Vagina (tissue), 2 donors: ENCODE results near the gene CISH. TPM values are rescaled to one million over a fixed set of nuclear protein-coding genes. Genes with fewer than 3 reads are reported as not detected.

ENCODE experiments used
- DNase-seq, 2 donors: peaks; one replicate each; pipeline ENCODE4 v3.0.0-alpha.2; 2017; ENCODE audit errors: extremely low spot score in 2 of 2
- H3K27ac ChIP-seq: fragments of 200-600 bp; sonication (generic); one replicate; pipeline ENCODE4 v1.5.1; 2019
- H3K27me3 ChIP-seq: fragments of 200-600 bp; sonication (generic); one replicate; pipeline ENCODE4 v1.5.1; 2019
- H3K36me3 ChIP-seq, 2 donors: fragments of 200-600 bp; sonication (generic); one replicate each; pipeline ENCODE4 v1.5.1; 2017 to 2019
- H3K4me1 ChIP-seq: fragments of 200-600 bp; sonication (generic); one replicate; pipeline ENCODE4 v1.5.1; 2019
- H3K4me3 ChIP-seq, 2 donors: fragments of 200-600 bp; sonication (generic); 1 replicate in 1 of 2; 2 replicates in 1 of 2; pipeline ENCODE4 v1.5.1; 2016 to 2019
- H3K9me3 ChIP-seq: fragments of 200-600 bp; sonication (generic); one replicate; pipeline ENCODE4 v1.5.1; 2019
- POLR2A ChIP-seq, 2 donors: fragments of 450-650 bp; IDR thresholded peaks; one replicate each; pipeline ENCODE4 v1.6.1; 2017; ENCODE audit warnings: antibody characterized with exemption in 2 of 2, mild to moderate bottlenecking in 2 of 2, moderate library complexity in 2 of 2
- POLR2AphosphoS5 ChIP-seq, 2 donors: sonication (generic); formaldehyde crosslinking; IDR thresholded peaks; one replicate each; pipeline ENCODE4 v1.9.0; 2017; ENCODE audit warnings: antibody characterized with exemption in 2 of 2, mild to moderate bottlenecking in 2 of 2, low read depth in 1 of 2; ENCODE audit not compliant: insufficient read depth in 1 of 2
- intact Hi-C: fragments of 100-400 bp; cut with DNase I; formaldehyde crosslinking; loops from one replicate; pipeline ENCODE4 v1.15.1; 2023
- total RNA-seq: library from RNA; depleted of rRNA; stranded (reverse); fragments of >200 nt; gene quantifications from one replicate; pipeline ENCODE4 v1.2.3, GENCODE V29; 2016
- TF ChIP-seq, protein P1 (sequence below), 3 experiments: fragments of 450-650 bp in 2 of 3; fragments of 200-600 bp in 1 of 3; sonication (generic) in 1 of 3; IDR thresholded peaks; one replicate each; pipeline ENCODE4 v1.5.1; 2017 to 2019; ENCODE audit warnings: antibody characterized with exemption in 3 of 3, mild to moderate bottlenecking in 2 of 3, moderate library complexity in 2 of 3

Gene CISH
- total RNA-seq, 1 donor from 2014 or later: 21.9 TPM

GRCh38 chr3:50648944-50649343 lies 37.4 kb upstream of the CISH start:
- H3K4me3 ChIP-seq: no peak overlapping the region
- TF ChIP-seq POLR2A (IDR thresholded peaks at IDR 0.05) (no peak), POLR2AphosphoS5 (IDR thresholded peaks at IDR 0.05; ENCODE audit: insufficient read depth in 1 of 2, low read depth in 1 of 2) (no peak)
- TF ChIP-seq, protein P1, sequence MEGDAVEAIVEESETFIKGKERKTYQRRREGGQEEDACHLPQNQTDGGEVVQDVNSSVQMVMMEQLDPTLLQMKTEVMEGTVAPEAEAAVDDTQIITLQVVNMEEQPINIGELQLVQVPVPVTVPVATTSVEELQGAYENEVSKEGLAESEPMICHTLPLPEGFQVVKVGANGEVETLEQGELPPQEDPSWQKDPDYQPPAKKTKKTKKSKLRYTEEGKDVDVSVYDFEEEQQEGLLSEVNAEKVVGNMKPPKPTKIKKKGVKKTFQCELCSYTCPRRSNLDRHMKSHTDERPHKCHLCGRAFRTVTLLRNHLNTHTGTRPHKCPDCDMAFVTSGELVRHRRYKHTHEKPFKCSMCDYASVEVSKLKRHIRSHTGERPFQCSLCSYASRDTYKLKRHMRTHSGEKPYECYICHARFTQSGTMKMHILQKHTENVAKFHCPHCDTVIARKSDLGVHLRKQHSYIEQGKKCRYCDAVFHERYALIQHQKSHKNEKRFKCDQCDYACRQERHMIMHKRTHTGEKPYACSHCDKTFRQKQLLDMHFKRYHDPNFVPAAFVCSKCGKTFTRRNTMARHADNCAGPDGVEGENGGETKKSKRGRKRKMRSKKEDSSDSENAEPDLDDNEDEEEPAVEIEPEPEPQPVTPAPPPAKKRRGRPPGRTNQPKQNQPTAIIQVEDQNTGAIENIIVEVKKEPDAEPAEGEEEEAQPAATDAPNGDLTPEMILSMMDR (IDR thresholded peaks at IDR 0.05): no peak
- H3K27me3 ChIP-seq: no peaks in the 10 kb centered on the region
- intact Hi-C loops: no loop called here
- H3K4me1 ChIP-seq: no peaks in the 10 kb centered on the region
- H3K36me3 ChIP-seq: peaks cover 0 to 35% of the 10 kb centered on the region in 2 donors
- no peaks in the 10 kb centered on the region for H3K9me3 ChIP-seq
- no peak overlapping the region for H3K27ac ChIP-seq
- no peak for DNase-seq

GRCh38 chr3:50648313-50648712 lies 36.7 kb upstream of the CISH start:
- no peak for TF ChIP-seq POLR2A (IDR thresholded peaks at IDR 0.05)
- TF ChIP-seq, protein P1 (IDR thresholded peaks at IDR 0.05): no peak
- no peak for TF ChIP-seq POLR2AphosphoS5 (IDR thresholded peaks at IDR 0.05; ENCODE audit: insufficient read depth in 1 of 2, low read depth in 1 of 2)
- Histone ChIP-seq H3K36me3 (peaks cover 0 to 36% of the 10 kb centered on the region in 2 donors), H3K27me3 (no peaks in the 10 kb centered on the region), H3K9me3 (no peaks in the 10 kb centered on the region), H3K27ac (no peak overlapping the region), H3K4me3 (no peak overlapping the region), H3K4me1 (no peaks in the 10 kb centered on the region)
- no peak for DNase-seq
- intact Hi-C loops: no loop called here

DNA sequence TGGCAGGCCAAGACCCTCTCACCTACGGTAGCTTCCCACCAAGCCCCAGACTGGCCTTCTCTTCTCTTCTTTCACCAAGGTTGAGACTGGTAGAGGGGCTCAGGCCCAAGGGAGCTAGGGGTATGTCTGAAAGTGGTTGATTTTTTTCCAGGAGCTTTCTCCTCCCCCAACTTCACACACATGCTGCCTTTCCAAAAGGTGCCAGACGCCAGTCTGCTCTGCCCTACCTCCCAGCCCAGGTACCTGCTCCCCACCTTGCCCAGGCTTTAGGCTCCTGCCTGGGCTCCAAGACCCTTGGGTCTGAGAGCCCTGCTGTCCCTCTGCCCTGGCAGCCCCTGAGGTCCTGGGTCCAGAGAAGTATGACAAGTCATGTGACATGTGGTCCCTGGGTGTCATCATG lies 33.8 kb upstream of the CISH start:
- DNase-seq: no peak
- Histone ChIP-seq H3K36me3 (peaks cover 0 to 44% of the 10 kb centered on the region in 2 donors), H3K4me1 (no peaks in the 10 kb centered on the region), H3K4me3 (no peak overlapping the region), H3K9me3 (no peaks in the 10 kb centered on the region), H3K27ac (no peak overlapping the region), H3K27me3 (no peaks in the 10 kb centered on the region)
- intact Hi-C loops: no loop called here
- TF ChIP-seq POLR2A (IDR thresholded peaks at IDR 0.05): no peak
- TF ChIP-seq POLR2AphosphoS5 (IDR thresholded peaks at IDR 0.05; ENCODE audit: insufficient read depth in 1 of 2, low read depth in 1 of 2): no peak
- TF ChIP-seq, protein P1 (IDR thresholded peaks at IDR 0.05): no peak

DNA sequence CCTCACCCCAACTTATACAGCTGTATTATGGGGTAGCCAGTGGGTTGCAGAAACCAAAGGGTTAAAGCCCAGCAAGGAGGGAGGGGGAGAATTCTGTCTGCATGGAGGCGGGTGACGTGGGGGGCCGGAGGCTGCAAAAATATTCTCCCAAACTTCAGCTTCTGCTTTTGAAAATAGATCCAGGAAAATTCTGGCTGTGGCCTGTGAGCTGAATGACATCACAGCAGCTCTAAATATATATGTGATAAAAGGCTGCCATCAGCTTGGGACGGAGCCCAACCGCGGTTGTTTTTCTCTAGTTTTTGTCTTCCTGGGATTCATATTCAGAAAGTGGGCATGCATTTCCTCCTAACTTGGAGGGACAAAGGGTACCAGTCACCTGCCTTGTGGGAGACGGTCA lies 33.0 kb upstream of the CISH start:
- Histone ChIP-seq H3K9me3 (no peaks in the 10 kb centered on the region), H3K27ac (no peak overlapping the region), H3K36me3 (peaks cover 0 to 44% of the 10 kb centered on the region in 2 donors), H3K27me3 (no peaks in the 10 kb centered on the region), H3K4me3 (no peak overlapping the region), H3K4me1 (no peaks in the 10 kb centered on the region)
- intact Hi-C loops: no loop called here
- TF ChIP-seq, protein P1 (IDR thresholded peaks at IDR 0.05): no peak
- TF ChIP-seq POLR2A (IDR thresholded peaks at IDR 0.05) (no peak), POLR2AphosphoS5 (IDR thresholded peaks at IDR 0.05; ENCODE audit: insufficient read depth in 1 of 2, low read depth in 1 of 2) (no peak)
- DNase-seq: no peak

DNA sequence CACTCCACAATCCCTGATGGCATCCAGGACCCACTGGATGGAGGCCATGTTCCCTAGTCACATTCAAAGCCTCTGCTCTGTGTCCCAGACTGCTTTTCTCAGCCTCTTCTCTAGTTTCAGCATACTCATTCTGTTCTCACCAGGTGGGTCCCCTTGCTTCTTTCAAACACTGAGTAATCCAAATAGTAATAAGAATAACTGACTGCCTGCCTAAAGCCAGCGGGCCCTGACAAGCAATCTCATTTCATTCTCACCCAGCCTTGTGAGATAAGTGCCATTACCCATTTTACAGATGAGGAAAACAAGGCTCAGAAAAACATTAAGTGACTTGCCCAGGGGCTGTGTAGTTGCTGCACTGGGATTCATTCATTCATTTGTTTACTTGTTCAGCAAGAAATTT lies 30.8 kb upstream of the CISH start:
- H3K9me3 ChIP-seq: no peaks in the 10 kb centered on the region

More for the DNA sequence above, 30.8 kb upstream of the CISH start:
- TF ChIP-seq, protein P1 (IDR thresholded peaks at IDR 0.05): no peak
- TF ChIP-seq POLR2A (IDR thresholded peaks at IDR 0.05): no peak
- no peak for TF ChIP-seq POLR2AphosphoS5 (IDR thresholded peaks at IDR 0.05; ENCODE audit: insufficient read depth in 1 of 2, low read depth in 1 of 2)
- H3K27me3 ChIP-seq: no peaks in the 10 kb centered on the region
- peaks cover 0 to 33% of the 10 kb centered on the region in 2 donors for H3K36me3 ChIP-seq
- DNase-seq: no peak
- intact Hi-C loops: no loop called here
- H3K27ac ChIP-seq: no peak overlapping the region
- no peak overlapping the region for H3K4me3 ChIP-seq
- H3K4me1 ChIP-seq: no peaks in the 10 kb centered on the region
